ENCODE results near the gene GPR171. TPM values are rescaled to one million over a fixed set of nuclear protein-coding genes. Genes with fewer than 3 reads are reported as not detected.

GPR171 gene
- total and polyA plus RNA-seq, 2 of the 13 experiments (the other 11 are each of a cell fraction or from before 2014, with no cell fraction given), result not detected

DNA sequence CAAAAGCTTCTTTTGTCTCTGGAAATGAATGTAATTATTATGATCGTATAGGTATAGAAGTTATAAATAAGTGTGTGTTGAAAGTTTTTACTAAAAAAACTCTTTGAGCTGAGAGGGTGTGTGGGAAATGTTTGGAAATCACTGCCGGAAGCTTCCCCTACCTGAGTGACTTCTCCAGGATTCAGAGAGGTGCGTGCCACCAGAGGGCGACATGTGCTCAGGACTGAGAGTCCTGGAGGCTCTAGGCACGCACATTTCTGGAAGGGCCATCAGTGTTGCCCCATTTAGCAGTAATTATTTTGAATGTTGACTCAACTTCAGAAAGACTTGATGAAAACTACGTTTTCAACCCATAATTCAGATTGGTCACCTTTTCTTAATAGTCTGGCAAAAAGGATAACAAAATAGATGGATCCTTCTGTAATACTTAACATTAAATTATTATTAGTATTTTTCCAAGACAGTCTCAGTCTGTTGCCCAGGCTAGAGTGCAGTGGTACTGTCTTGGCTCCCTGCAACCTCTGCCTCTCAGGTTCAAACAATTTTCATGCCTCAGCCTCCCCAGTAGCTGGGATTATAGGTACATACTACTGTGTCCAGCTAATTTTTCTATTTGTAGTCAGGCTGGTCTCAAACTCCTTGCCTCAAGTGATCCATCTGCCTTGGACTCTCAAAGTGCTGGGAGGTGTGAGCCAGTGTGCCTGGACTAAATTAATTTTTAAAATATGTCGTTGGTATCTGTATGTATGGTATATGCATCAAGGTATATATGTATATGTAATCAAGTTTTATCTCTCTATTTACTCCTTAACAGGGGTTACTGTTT is 34.5 kb downstream of the GPR171 start (continued):
- TF ChIP-seq, protein P1, sequence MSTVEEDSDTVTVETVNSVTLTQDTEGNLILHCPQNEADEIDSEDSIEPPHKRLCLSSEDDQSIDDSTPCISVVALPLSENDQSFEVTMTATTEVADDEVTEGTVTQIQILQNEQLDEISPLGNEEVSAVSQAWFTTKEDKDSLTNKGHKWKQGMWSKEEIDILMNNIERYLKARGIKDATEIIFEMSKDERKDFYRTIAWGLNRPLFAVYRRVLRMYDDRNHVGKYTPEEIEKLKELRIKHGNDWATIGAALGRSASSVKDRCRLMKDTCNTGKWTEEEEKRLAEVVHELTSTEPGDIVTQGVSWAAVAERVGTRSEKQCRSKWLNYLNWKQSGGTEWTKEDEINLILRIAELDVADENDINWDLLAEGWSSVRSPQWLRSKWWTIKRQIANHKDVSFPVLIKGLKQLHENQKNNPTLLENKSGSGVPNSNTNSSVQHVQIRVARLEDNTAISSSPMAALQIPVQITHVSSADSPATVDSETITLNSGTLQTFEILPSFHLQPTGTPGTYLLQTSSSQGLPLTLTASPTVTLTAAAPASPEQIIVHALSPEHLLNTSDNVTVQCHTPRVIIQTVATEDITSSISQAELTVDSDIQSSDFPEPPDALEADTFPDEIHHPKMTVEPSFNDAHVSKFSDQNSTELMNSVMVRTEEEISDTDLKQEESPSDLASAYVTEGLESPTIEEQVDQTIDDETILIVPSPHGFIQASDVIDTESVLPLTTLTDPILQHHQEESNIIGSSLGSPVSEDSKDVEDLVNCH (CRISPR knock-in tag; IDR thresholded peaks at IDR 0.05), result no peak
- no peak for TF ChIP-seq HDAC1 (CRISPR knock-in tag; IDR thresholded peaks at IDR 0.05)
- no peak for TF ChIP-seq CHD4 (IDR thresholded peaks at IDR 0.05; ENCODE audit: borderline replicate concordance, low read length)
- TF ChIP-seq ZNF451 (CRISPR knock-in tag; IDR thresholded peaks at IDR 0.05), result no peak
- TF ChIP-seq SP1 (IDR thresholded peaks at IDR 0.05), result no peak
- TF ChIP-seq SP1 (CRISPR knock-in tag; IDR thresholded peaks at IDR 0.05), result no peak
- TF ChIP-seq U2AF2 (IDR thresholded peaks at IDR 0.05; ENCODE audit: low read depth, low read length), result no peak
- no peak for TF ChIP-seq ARNT2 (CRISPR knock-in tag; IDR thresholded peaks at IDR 0.05; ENCODE audit: low read depth)
- TF ChIP-seq, protein P2, sequence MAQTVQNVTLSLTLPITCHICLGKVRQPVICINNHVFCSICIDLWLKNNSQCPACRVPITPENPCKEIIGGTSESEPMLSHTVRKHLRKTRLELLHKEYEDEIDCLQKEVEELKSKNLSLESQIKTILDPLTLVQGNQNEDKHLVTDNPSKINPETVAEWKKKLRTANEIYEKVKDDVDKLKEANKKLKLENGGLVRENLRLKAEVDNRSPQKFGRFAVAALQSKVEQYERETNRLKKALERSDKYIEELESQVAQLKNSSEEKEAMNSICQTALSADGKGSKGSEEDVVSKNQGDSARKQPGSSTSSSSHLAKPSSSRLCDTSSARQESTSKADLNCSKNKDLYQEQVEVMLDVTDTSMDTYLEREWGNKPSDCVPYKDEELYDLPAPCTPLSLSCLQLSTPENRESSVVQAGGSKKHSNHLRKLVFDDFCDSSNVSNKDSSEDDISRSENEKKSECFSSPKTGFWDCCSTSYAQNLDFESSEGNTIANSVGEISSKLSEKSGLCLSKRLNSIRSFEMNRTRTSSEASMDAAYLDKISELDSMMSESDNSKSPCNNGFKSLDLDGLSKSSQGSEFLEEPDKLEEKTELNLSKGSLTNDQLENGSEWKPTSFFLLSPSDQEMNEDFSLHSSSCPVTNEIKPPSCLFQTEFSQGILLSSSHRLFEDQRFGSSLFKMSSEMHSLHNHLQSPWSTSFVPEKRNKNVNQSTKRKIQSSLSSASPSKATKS (CRISPR knock-in tag; IDR thresholded peaks at IDR 0.05), result no peak
- no peak for TF ChIP-seq BRF2 (CRISPR knock-in tag; IDR thresholded peaks at IDR 0.05)
- no peak for TF ChIP-seq SAP130 (CRISPR knock-in tag; IDR thresholded peaks at IDR 0.05; ENCODE audit: low read depth)
- TF ChIP-seq KLF16 (CRISPR knock-in tag; IDR thresholded peaks at IDR 0.05), result no peak
- TF ChIP-seq NBN (conservative IDR thresholded peaks at IDR 0.05), result no peak
- TF ChIP-seq ZNF562 (CRISPR knock-in tag; IDR thresholded peaks at IDR 0.05; ENCODE audit: borderline replicate concordance), result no peak
- TF ChIP-seq ZNF577 (CRISPR knock-in tag; IDR thresholded peaks at IDR 0.05; ENCODE audit: borderline replicate concordance, low read depth), result no peak
- TF ChIP-seq ZFYVE20 (CRISPR knock-in tag; IDR thresholded peaks at IDR 0.05; ENCODE audit: borderline replicate concordance, low read depth), result no peak
- no peak for TF ChIP-seq NRL (CRISPR knock-in tag; IDR thresholded peaks at IDR 0.05; ENCODE audit: borderline replicate concordance)
- TF ChIP-seq, protein P3, sequence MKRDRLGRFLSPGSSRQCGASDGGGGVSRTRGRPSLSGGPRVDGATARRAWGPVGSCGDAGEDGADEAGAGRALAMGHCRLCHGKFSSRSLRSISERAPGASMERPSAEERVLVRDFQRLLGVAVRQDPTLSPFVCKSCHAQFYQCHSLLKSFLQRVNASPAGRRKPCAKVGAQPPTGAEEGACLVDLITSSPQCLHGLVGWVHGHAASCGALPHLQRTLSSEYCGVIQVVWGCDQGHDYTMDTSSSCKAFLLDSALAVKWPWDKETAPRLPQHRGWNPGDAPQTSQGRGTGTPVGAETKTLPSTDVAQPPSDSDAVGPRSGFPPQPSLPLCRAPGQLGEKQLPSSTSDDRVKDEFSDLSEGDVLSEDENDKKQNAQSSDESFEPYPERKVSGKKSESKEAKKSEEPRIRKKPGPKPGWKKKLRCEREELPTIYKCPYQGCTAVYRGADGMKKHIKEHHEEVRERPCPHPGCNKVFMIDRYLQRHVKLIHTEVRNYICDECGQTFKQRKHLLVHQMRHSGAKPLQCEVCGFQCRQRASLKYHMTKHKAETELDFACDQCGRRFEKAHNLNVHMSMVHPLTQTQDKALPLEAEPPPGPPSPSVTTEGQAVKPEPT (CRISPR knock-in tag; IDR thresholded peaks at IDR 0.05; ENCODE audit: low read depth), result no peak
- 0 out of 2 replicates have a peak, but pooled peaks have one; percentile 70 for TF ChIP-seq GFI1 (CRISPR knock-in tag; IDR thresholded peaks at IDR 0.05; ENCODE audit: borderline replicate concordance)
- TF ChIP-seq ELF3 (CRISPR knock-in tag; IDR thresholded peaks at IDR 0.05), result 0 out of 2 replicates have a peak, but pooled peaks have one; percentile 45

All from HepG2 (cell line).